Panc1 (cell line): ENCODE results near the gene RFXANK. TPM values are rescaled to one million over a fixed set of nuclear protein-coding genes. Genes with fewer than 3 reads are reported as not detected.

Experiments
- ATAC-seq: fragments of 200-7000 bp; cut with Tn5 transposase; 2 replicates; pipeline ENCODE4 v1.9.1; 2020; ENCODE audit warnings: mild to moderate bottlenecking, moderate library complexity
- BruUV-seq: library from RNA; stranded (reverse); fragments of 400-500 nt; replicated peaks from 2 replicates; lab custom pipeline; 2021; lab: Mats Ljungman, UMichigan
- CTCF ChIA-PET: fragments of 300-600 bp; sonication (Branson Sonifier 250); formaldehyde crosslinking; loops from one replicate; lab custom pipeline; 2022; ENCODE audit warnings: antibody characterized with exemption; lab: Charles Lee
- POLR2A ChIA-PET: fragments of 300-600 bp; sonication (Branson Sonifier 250); formaldehyde crosslinking; loops from one replicate; lab custom pipeline; 2022; ENCODE audit warnings: antibody characterized with exemption; lab: Charles Lee
- DNase-seq: peaks from one replicate; pipeline ENCODE4 v3.0.0-alpha.2; 2010; ENCODE audit warnings: low read depth, low spot score
- H3K27ac ChIP-seq: 2 replicates; pipeline ENCODE4 v1.5.1; 2011; ENCODE audit warnings: mild to moderate bottlenecking, low read length, inconsistent platforms
- H3K27me3 ChIP-seq: fragments of 200-500 bp; sonication (Bioruptor generic); 2 replicates; pipeline ENCODE4 v1.6.0; 2014; ENCODE audit warnings: low read length, inconsistent platforms; ENCODE audit not compliant: control insufficient read depth, insufficient read depth
- H3K36me3 ChIP-seq: fragments of 200-500 bp; sonication (Bioruptor generic); 2 replicates; pipeline ENCODE4 v1.5.1; 2014; ENCODE audit warnings: inconsistent platforms, mild to moderate bottlenecking, low read length, moderate library complexity; ENCODE audit not compliant: control insufficient read depth, insufficient read depth
- H3K4me1 ChIP-seq: 2 replicates; pipeline ENCODE4 v1.5.1; 2011; ENCODE audit warnings: inconsistent platforms, mild to moderate bottlenecking, low read length, moderate library complexity; ENCODE audit not compliant: control insufficient read depth, insufficient read depth
- H3K4me3 ChIP-seq, 2 experiments: 2 replicates each; pipeline ENCODE4 v1.5.1; 2011 to 2012; ENCODE audit warnings: low read depth in 2 of 2, low read length in 2 of 2, mild to moderate bottlenecking in 2 of 2, inconsistent platforms in 1 of 2, moderate library complexity in 1 of 2
- H3K9me3 ChIP-seq: fragments of 200-500 bp; sonication (Bioruptor generic); 2 replicates; pipeline ENCODE4 v1.5.1; 2014; ENCODE audit warnings: low read depth, mild to moderate bottlenecking, inconsistent platforms, low read length, moderate library complexity; ENCODE audit not compliant: control insufficient read depth, insufficient read depth
- POLR2AphosphoS5 ChIP-seq: IDR thresholded peaks from 2 replicates; pipeline ENCODE4 v1.6.1; 2012; ENCODE audit warnings: mild to moderate bottlenecking, low read depth, low read length, moderate library complexity
- SIN3A ChIP-seq: IDR thresholded peaks from 2 replicates; pipeline ENCODE4 v1.6.1; 2012; ENCODE audit warnings: low read depth, mild to moderate bottlenecking, low read length, moderate library complexity, borderline replicate concordance; ENCODE audit not compliant: insufficient read depth
- TCF7L2 ChIP-seq: IDR thresholded peaks from 2 replicates; pipeline ENCODE4 v1.6.1; 2011; ENCODE audit warnings: mild to moderate bottlenecking, low read depth, low read length, inconsistent platforms
- in situ Hi-C: cut with HindIII; loops from 2 replicates; pipeline ENCODE4 v1.10.0; 2016; ENCODE audit warnings: low sequenced_read_pairs, low pct_unique_long_range_greater_than_20kb
- intact Hi-C: fragments of 100-400 bp; cut with micrococcal nuclease; formaldehyde crosslinking; loops from one replicate; pipeline ENCODE4 v1.10.0; 2022; ENCODE audit not compliant: unreplicated experiment
- total RNA-seq: library from RNA; stranded (reverse); gene quantifications from one replicate; pipeline ENCODE4 v1.2.1, GENCODE V29; 2021; ENCODE audit not compliant: unreplicated experiment
- TF ChIP-seq, protein P1 (sequence below), 2 experiments: IDR thresholded peaks; 2 replicates each; pipeline ENCODE4 v1.6.1; 2011 to 2012; ENCODE audit warnings: low read depth in 2 of 2, control low read depth in 1 of 2, low read length in 1 of 2, mild to moderate bottlenecking in 1 of 2, moderate library complexity in 1 of 2; ENCODE audit not compliant: insufficient read depth in 1 of 2
- TF ChIP-seq, protein P2 (sequence below): fragments of 450-650 bp; IDR thresholded peaks from 2 replicates; pipeline ENCODE4 v1.5.1; 2017; ENCODE audit warnings: mild to moderate bottlenecking

RFXANK gene
- total RNA-seq, 1 experiment from 2014 or later: 92.3 TPM

DNA sequence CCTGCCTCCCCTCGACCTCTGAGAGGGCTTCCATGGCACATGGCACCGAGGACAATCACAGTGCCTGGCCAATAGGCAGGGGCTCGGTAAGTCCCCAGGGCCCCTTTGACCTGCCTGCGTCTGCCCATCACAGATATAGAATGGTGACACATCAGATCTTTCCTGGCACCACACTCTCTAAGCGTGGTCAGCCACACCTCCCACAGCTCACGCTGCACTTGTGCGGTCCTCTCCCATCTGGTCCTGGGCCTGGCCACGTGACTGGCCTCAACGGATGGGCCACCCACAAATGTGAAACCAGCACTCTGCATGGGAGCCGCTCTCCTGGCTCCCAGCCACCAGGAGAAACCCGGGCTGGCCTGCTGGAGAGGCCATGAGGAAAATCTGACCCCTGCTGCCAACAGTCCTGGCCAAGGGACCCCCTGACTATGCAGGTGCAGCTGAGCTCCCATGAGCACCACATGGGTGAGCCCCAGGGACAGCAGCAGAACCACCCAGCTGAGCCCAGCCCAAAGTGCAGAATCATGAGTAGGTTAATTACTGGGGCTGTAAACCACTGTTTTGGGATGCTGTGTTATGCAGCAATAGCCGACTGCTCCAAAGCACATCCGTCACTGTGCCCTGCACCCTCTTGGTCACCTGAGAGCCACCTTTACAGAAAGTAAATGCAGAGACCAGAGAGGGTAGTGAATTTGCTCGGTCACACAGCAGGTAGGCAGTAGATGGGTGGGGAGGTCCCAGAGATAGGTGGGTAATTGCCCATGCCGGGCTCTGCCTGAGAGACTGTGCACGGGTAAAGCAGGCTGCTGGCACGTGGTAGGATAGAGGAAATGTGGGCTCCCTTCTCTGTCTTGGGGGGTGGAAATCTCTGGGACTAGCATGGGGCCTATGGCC, 12.3 kb upstream of the RFXANK start:
- H3K4me3 ChIP-seq: no peak overlapping the region

DNA sequence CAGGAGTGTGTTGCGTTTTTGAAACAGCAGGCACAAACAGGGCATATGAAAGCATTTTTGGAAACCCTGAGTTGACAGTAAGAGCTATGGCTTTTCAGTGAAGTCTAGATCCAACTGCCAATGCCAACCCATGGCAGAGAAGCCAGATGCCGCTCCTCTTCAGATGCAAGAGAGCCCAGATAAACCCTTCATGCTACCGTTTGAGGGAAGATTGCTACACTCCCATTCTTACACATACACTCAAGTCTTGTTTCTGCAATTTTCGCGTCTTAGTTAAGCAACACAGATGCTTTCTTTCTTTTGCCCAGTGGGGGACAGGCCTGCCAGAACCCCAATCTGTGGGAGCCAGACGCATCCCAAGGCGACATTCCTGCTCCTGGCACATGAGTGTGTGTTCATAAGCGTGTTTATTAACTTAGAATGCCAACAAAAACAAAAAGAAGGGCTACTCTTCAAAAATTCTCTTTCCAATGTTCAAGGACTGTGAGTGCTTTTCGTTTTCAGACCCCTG, 10.5 kb upstream of the RFXANK start:
- no peak overlapping the region for H3K4me3 ChIP-seq
- no peak for DNase-seq
- ChIA-PET CTCF (no interaction called here), POLR2A (no interaction called here)
- intact Hi-C loops (no loop called here), in situ Hi-C loops (no loop called here)
- H3K36me3 ChIP-seq: no peaks in the 10 kb centered on the region; the same call in 1 of the 2 replicates
- no TSS peak for BruUV-seq
- no peak overlapping the region for H3K27ac ChIP-seq
- TF ChIP-seq TCF7L2: no peak
- TF ChIP-seq POLR2AphosphoS5: no peak
- TF ChIP-seq SIN3A: no peak
- TF ChIP-seq, protein P1, sequence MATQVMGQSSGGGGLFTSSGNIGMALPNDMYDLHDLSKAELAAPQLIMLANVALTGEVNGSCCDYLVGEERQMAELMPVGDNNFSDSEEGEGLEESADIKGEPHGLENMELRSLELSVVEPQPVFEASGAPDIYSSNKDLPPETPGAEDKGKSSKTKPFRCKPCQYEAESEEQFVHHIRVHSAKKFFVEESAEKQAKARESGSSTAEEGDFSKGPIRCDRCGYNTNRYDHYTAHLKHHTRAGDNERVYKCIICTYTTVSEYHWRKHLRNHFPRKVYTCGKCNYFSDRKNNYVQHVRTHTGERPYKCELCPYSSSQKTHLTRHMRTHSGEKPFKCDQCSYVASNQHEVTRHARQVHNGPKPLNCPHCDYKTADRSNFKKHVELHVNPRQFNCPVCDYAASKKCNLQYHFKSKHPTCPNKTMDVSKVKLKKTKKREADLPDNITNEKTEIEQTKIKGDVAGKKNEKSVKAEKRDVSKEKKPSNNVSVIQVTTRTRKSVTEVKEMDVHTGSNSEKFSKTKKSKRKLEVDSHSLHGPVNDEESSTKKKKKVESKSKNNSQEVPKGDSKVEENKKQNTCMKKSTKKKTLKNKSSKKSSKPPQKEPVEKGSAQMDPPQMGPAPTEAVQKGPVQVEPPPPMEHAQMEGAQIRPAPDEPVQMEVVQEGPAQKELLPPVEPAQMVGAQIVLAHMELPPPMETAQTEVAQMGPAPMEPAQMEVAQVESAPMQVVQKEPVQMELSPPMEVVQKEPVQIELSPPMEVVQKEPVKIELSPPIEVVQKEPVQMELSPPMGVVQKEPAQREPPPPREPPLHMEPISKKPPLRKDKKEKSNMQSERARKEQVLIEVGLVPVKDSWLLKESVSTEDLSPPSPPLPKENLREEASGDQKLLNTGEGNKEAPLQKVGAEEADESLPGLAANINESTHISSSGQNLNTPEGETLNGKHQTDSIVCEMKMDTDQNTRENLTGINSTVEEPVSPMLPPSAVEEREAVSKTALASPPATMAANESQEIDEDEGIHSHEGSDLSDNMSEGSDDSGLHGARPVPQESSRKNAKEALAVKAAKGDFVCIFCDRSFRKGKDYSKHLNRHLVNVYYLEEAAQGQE (IDR thresholded peaks at IDR 0.05; ENCODE audit: insufficient read depth in 1 of 2, low read depth in 2 of 2, low read length in 1 of 2): no peak
- TF ChIP-seq, protein P2, sequence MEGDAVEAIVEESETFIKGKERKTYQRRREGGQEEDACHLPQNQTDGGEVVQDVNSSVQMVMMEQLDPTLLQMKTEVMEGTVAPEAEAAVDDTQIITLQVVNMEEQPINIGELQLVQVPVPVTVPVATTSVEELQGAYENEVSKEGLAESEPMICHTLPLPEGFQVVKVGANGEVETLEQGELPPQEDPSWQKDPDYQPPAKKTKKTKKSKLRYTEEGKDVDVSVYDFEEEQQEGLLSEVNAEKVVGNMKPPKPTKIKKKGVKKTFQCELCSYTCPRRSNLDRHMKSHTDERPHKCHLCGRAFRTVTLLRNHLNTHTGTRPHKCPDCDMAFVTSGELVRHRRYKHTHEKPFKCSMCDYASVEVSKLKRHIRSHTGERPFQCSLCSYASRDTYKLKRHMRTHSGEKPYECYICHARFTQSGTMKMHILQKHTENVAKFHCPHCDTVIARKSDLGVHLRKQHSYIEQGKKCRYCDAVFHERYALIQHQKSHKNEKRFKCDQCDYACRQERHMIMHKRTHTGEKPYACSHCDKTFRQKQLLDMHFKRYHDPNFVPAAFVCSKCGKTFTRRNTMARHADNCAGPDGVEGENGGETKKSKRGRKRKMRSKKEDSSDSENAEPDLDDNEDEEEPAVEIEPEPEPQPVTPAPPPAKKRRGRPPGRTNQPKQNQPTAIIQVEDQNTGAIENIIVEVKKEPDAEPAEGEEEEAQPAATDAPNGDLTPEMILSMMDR: no peak
- no peak for ATAC-seq
- no peaks in the 10 kb centered on the region for H3K4me1 ChIP-seq
- H3K9me3 ChIP-seq: no peaks in the 10 kb centered on the region
- no peaks in the 10 kb centered on the region for H3K27me3 ChIP-seq

More for the DNA sequence above, 12.3 kb upstream of the RFXANK start:
- no peaks in the 10 kb centered on the region for H3K4me1 ChIP-seq
- BruUV-seq: no TSS peak
- POLR2A ChIA-PET: no interaction called here
- DNase-seq (no peak), ATAC-seq (no peak)
- in situ Hi-C loops: no loop called here
- no peak overlapping the region for H3K27ac ChIP-seq
- no peaks in the 10 kb centered on the region; the same call in 1 of the 2 replicates for H3K36me3 ChIP-seq
- H3K9me3 ChIP-seq: no peaks in the 10 kb centered on the region
- TF ChIP-seq SIN3A: no peak
- no peak for TF ChIP-seq POLR2AphosphoS5
- TF ChIP-seq, protein P1 (IDR thresholded peaks at IDR 0.05; ENCODE audit: insufficient read depth in 1 of 2, low read depth in 2 of 2, low read length in 1 of 2): no peak
- no peak for TF ChIP-seq TCF7L2
- TF ChIP-seq, protein P2: no peak
- CTCF ChIA-PET: interaction anchor here (0.7 kb wide), 1 partner anchor 174 kb away, joined by 7 read pairs; no protein-coding TSS in a partner anchor
- intact Hi-C loops: no loop called here
- H3K27me3 ChIP-seq: no peaks in the 10 kb centered on the region
